ENCODE measurements around the gene TTLL3. TPM values are rescaled to one million over a fixed set of nuclear protein-coding genes. Genes with fewer than 3 reads are reported as not detected.
A peak's percentile ranks its signal among the peaks of the same experiment; 100 is the strongest.

The TTLL3 gene
- polyA plus RNA-seq, 1 experiment: 17.8 TPM

- CTCF ChIA-PET: no interaction called here
- H3K9me3 ChIP-seq (ENCODE audit: control insufficient read depth, insufficient read depth, low read length): no peaks in the 10 kb centered on the region; the same call in 1 of the 2 replicates
- no peak for DNase-seq (ENCODE audit: low read depth, low spot score)
Observed at GRCh38 chr3:9859530-9860025, 49.5 kb downstream of the TTLL3 start.

GRCh38 chr3:9861201-9861600 lies 51.1 kb downstream of the TTLL3 start:
- Histone ChIP-seq H3K4me3 (ENCODE audit: low read depth, low read length) (no peak overlapping the region), H3K9me3 (ENCODE audit: control insufficient read depth, insufficient read depth, low read length) (no peaks in the 10 kb centered on the region; the same call in 1 of the 2 replicates), H3K27me3 (ENCODE audit: control insufficient read depth, insufficient read depth, low read length) (no peaks in the 10 kb centered on the region), H3K27ac (ENCODE audit: low read depth, low read length) (no peak overlapping the region)
- no peak for TF ChIP-seq CTCF (IDR thresholded peaks at IDR 0.05; ENCODE audit: low read depth, low read length)
- DNase-seq (ENCODE audit: low read depth, low spot score): no peak
- CTCF ChIA-PET: interaction anchor here (1.1 kb wide), 1 partner anchor 13 kb away, joined by 4 read pairs; no protein-coding TSS in a partner anchor
- POLR2A ChIA-PET: interaction anchor here (0.7 kb wide), 1 partner anchor 10 kb away, joined by 4 read pairs; no protein-coding TSS in a partner anchor

More at GRCh38 chr3:9859530-9860025, 49.5 kb downstream of the TTLL3 start:
- no peak for TF ChIP-seq CTCF (IDR thresholded peaks at IDR 0.05; ENCODE audit: low read depth, low read length)
- Histone ChIP-seq H3K27me3 (ENCODE audit: control insufficient read depth, insufficient read depth, low read length) (no peaks in the 10 kb centered on the region), H3K27ac (ENCODE audit: low read depth, low read length) (no peak overlapping the region), H3K4me3 (ENCODE audit: low read depth, low read length) (no peak overlapping the region)
- POLR2A ChIA-PET: no interaction called here

GRCh38 chr3:9861626-9862130 lies 51.6 kb downstream of the TTLL3 start:
- TF ChIP-seq CTCF (IDR thresholded peaks at IDR 0.05; ENCODE audit: low read depth, low read length): no peak
- no peak for DNase-seq (ENCODE audit: low read depth, low spot score)
- ChIA-PET POLR2A (interaction anchor here (0.7 kb wide), 1 partner anchor 10 kb away, joined by 4 read pairs; no protein-coding TSS in a partner anchor), CTCF (interaction anchor here (1.1 kb wide), 1 partner anchor 13 kb away, joined by 4 read pairs; no protein-coding TSS in a partner anchor)
- H3K4me3 ChIP-seq (ENCODE audit: low read depth, low read length): no peak overlapping the region
- H3K9me3 ChIP-seq (ENCODE audit: control insufficient read depth, insufficient read depth, low read length): no peaks in the 10 kb centered on the region; the same call in 1 of the 2 replicates
- no peak overlapping the region for H3K27ac ChIP-seq (ENCODE audit: low read depth, low read length)
- H3K27me3 ChIP-seq (ENCODE audit: control insufficient read depth, insufficient read depth, low read length): no peaks in the 10 kb centered on the region

- Histone ChIP-seq H3K27ac (ENCODE audit: low read depth, low read length) (no peak overlapping the region), H3K4me3 (ENCODE audit: low read depth, low read length) (no peak overlapping the region), H3K27me3 (ENCODE audit: control insufficient read depth, insufficient read depth, low read length) (no peaks in the 10 kb centered on the region), H3K9me3 (ENCODE audit: control insufficient read depth, insufficient read depth, low read length) (no peaks in the 10 kb centered on the region; the same call in 1 of the 2 replicates)
- POLR2A ChIA-PET: interaction anchor here (0.6 kb wide), 1 partner anchor 504 kb away, joined by 5 read pairs; no protein-coding TSS in a partner anchor
- CTCF ChIA-PET: no interaction called here
- no peak for DNase-seq (ENCODE audit: low read depth, low spot score)
- TF ChIP-seq CTCF (IDR thresholded peaks at IDR 0.05; ENCODE audit: low read depth, low read length): peak; percentile 36
Observed at GRCh38 chr3:9862391-9863057, 52.5 kb downstream of the TTLL3 start.
